GM18870 (cell line): ENCODE measurements around the gene TMEM266.

Source experiments
- ATAC-seq: cut with Tn5 transposase; IDR thresholded peaks from one replicate; pipeline ENCODE4 v1.9.1; 2021; ENCODE audit warnings: moderate library complexity; ENCODE audit not compliant: unreplicated experiment

TMEM266 gene

GRCh38 chr15:76180321-76180720, 120.5 kb downstream of the TMEM266 start:
- no peak for ATAC-seq

GRCh38 chr15:76181705-76182107, 121.9 kb downstream of the TMEM266 start:
- ATAC-seq = no peak

DNA sequence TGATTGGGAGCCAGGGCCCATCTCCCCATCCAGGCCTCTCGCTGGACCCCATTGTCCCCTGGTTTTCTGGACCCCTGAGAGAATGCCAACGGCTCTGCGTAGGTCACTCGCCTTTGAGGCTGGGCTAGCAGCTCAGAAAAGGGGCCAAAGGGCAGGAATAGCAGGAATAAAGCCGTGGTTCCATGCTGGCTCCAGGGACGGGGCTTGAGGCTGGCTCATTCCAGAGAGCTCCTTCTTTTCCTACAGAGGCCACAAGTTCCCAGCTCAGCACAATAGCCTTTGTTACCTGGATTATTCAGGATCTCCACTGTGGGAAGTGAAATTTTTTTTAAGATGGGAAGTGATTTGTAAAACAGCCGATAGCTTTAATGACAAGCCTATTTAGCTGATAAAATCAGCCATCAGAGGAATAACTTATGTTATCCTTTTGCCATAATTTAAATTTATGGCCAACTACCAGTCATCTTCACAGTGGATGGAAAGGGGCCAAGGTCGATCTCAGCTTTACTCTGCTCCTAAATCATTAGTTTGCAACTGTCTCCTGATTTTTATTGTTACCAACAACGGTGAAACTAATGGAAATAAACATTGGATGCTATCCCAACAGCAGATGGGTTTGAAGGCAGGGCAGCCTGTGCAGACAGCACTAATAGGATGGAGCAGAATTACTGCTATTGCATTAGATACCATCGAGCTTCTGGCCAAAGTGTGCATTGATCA, 124.3 kb downstream of the TMEM266 start:
- ATAC-seq = no peak

GRCh38 chr15:76184650-76185035, 124.9 kb downstream of the TMEM266 start:
- no peak for ATAC-seq

GRCh38 chr15:76185716-76186115, 125.9 kb downstream of the TMEM266 start:
- ATAC-seq = no peak

- ATAC-seq = no peak
Observed at GRCh38 chr15:76187163-76187562, 127.4 kb downstream of the TMEM266 start.

GRCh38 chr15:76189106-76189505, 129.3 kb downstream of the TMEM266 start:
- ATAC-seq = no peak

DNA sequence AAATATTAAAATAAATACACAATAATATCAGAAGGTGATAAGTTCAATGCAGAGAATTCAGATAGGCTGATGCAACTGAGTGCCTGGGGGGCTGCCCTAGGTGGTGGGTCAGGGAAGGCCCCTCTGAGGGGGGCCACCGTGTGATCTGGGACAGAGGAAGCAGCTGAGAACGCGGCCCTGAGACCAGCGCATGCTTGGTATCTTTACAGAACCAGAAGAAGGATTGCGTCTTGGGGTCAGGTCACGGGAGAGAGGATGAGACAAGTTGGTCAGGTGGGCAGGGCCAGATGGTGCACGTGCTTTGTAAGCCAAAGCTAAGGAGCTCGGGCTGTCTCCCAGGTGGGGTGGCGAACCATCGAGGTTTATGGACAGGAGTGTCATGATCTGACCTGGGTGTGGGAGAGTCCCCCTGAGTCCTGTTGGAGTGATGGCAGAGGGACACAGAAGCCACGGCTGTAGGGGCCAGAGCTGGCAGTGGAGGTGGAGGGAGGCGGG, 130.3 kb downstream of the TMEM266 start:
- no peak for ATAC-seq

GRCh38 chr15:76190751-76191538, 131.2 kb downstream of the TMEM266 start:
- ATAC-seq = no peak

DNA sequence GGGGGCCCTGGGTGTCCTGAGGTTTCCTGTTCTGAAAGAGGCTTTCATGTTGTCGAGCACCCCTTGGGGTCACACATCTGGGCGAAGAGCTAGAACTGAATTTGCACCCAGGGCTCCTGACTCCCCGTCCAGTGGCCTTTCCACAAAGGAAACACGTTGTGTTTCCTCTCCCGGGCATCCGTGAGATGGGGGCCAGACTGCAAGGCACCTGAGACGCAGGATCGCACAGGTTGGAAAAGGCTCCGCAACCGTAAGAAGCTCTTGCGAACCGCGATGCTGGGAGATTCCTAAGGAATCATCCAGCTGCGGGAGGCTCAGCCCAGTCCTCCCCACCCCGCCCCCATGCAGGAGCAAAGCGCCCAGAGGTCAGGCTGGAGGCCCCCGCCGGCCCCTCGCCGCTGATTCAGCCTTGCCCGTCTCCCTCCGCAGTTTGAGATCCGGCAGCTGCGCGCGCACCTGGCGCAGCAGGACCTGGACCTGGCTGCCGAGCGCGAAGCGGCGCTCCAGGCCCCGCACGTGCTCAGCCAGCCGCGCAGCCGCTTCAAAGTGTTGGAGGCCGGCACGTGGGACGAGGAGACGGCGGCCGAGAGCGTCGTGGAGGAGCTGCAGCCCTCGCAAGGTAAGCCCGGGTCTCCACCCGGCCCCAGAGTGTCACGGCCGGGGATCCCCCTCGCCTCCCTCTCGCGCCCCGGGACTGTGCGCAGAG, 131.9 kb downstream of the TMEM266 start:
- no peak for ATAC-seq

- no peak for ATAC-seq
Observed at GRCh38 chr15:76192715-76193114, 132.9 kb downstream of the TMEM266 start.

DNA sequence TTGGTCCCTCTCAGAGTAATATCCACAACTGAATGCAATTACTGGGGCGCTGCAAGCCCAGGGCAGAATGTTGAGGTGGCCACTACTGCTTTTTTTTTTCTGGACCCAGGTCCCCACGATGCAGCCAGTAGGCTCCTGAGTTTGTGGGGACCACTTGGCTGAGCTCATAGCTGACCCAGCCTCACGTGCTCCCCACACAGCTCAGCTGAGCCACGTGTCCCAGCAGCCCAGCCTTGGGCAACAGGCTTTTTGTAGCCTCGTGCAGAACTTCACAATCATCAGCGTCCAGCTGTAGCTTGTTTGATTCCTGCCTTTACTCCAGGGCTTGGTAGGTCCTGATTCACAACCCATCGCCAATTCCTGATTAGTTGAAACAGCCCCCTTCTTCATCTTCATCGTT, 134.1 kb downstream of the TMEM266 start:
- no peak for ATAC-seq

- ATAC-seq = no peak
Observed at GRCh38 chr15:76195506-76196268, 135.9 kb downstream of the TMEM266 start.

GRCh38 chr15:76196269-76197231, 136.8 kb downstream of the TMEM266 start:
- no peak for ATAC-seq

DNA sequence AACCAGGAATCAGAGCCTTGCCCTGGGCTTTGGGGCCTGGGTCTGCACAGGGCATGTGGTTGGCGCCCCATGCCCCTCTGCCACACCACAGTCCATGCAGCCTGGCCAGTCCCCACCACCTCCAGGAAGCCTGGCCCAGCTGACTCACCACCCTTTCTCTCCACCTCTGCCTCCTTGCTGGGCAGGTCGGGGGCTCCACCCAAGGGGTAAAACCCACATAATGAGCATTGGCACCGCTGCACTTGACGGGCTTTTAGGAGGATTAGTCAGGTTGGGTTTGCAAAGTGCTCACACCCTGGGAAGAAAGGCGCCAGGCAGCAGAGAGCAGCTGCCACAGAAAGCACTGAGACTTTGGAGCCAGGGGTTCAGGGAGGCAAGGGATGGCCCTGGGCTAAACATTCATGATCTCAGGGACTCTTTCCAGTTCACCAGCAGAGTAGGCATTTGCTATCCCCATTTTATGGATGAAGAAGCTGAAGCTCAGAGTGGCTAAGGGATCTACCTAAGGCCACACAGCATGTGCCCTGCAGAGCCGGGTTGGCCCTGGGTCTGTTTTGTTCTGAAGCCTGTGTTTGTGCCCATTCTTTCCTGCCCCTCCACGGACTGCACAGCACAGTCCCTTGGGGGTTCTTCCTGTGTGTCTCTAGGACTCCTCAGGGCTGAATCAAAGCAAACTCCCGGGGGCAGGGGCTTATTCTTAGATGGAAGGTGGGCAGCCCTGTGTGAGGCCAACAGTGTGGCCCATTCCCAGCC, 138.1 kb downstream of the TMEM266 start:
- ATAC-seq = no peak

DNA sequence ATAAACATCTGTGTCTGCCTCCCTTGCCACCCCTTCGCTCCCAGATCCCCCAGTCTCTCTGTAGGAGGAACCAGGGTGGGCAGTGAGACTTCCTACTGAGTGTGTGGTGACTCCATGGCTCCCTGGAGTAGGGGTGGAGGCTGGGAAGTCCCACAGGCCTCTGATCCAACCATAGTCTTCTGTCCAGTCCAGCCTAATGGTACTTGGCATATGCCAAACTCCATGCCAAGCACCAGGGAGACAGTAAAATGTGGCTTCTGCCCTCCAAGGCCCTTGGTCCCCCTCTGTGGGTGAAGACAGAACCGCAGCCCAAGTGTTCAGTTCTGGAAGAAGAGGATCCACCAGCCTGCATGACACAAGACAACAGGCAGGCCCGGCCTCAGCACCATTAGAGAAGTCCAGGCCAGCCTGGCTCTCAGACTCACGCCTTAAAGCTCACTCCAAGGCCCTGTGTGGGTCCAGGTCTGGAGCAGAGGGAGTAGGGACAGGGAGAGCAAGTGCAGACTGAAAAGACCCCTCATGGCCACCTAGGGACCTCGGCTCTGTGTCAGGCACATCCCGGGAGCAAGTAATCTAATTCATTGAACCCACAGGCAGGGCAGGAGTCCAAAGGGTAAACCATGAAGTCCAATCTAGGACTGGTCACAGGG, 138.8 kb downstream of the TMEM266 start:
- no peak for ATAC-seq

- ATAC-seq = no peak
Observed at GRCh38 chr15:76199106-76200082, 139.6 kb downstream of the TMEM266 start.
